WTC11 (cell line): ENCODE results near the gene SCAF4. TPM values are rescaled to one million over a fixed set of nuclear protein-coding genes. Genes with fewer than 3 reads are reported as not detected.

Experiments
- ATAC-seq: fragments of 200-7000 bp; cut with Tn5 transposase; 2 replicates; pipeline ENCODE4 v1.10.0; 2021; ENCODE audit warnings: mild to moderate bottlenecking, moderate library complexity
- CTCF ChIA-PET: fragments of 300-600 bp; sonication (Branson Sonifier 250); formaldehyde crosslinking; loops from one replicate; lab custom pipeline; 2021; ENCODE audit warnings: antibody characterized with exemption; lab: Charles Lee
- POLR2A ChIA-PET: fragments of 350-600 bp; sonication (Branson Sonifier 250); formaldehyde crosslinking; loops from one replicate; lab custom pipeline; 2021; ENCODE audit warnings: antibody characterized with exemption; lab: Charles Lee
- DNase-seq: peaks from one replicate; pipeline ENCODE4 v3.0.0; 2021; ENCODE audit warnings: low spot score
- H3K27ac Mint-ChIP-seq: 2 replicates; pipeline ENCODE4 v1.8.0; 2021; ENCODE audit warnings: mixed read lengths
- H3K27me3 Mint-ChIP-seq: 2 replicates; pipeline ENCODE4 v1.8.0; 2021; ENCODE audit warnings: low read depth, mild to moderate bottlenecking, moderate library complexity, mixed read lengths
- H3K36me3 Mint-ChIP-seq: 2 replicates; pipeline ENCODE4 v1.8.0; 2021; ENCODE audit warnings: mixed read lengths
- H3K4me1 Mint-ChIP-seq: 2 replicates; pipeline ENCODE4 v1.8.0; 2022; ENCODE audit warnings: mixed read lengths
- H3K4me3 Mint-ChIP-seq: 2 replicates; pipeline ENCODE4 v1.8.0; 2021; ENCODE audit warnings: mild to moderate bottlenecking, moderate library complexity, mixed read lengths
- H3K9me3 Mint-ChIP-seq: 2 replicates; pipeline ENCODE4 v1.8.0; 2021; ENCODE audit warnings: mixed read lengths
- EMX1 ChIP-seq: fragments of 250-450 bp; sonication (Bioruptor Pico); IDR thresholded peaks from 2 replicates; pipeline ENCODE4 v1.8.0; 2021; ENCODE audit warnings: mild to moderate bottlenecking
- ESRRA ChIP-seq: sonication (generic); formaldehyde crosslinking; IDR thresholded peaks from 2 replicates; pipeline ENCODE4 v1.8.1; 2022; ENCODE audit warnings: mild to moderate bottlenecking, missing genetic modification reagents, borderline replicate concordance
- FOXK1 ChIP-seq: sonication (generic); formaldehyde crosslinking; IDR thresholded peaks from 2 replicates; pipeline ENCODE4 v1.8.0; 2022; ENCODE audit warnings: mild to moderate bottlenecking, moderate library complexity, missing genetic modification reagents
- HMGA2 ChIP-seq: fragments of 250-450 bp; sonication (Bioruptor Pico); IDR thresholded peaks from 2 replicates; pipeline ENCODE4 v1.4.0; 2021; ENCODE audit warnings: mild to moderate bottlenecking, moderate library complexity
- JUN ChIP-seq: sonication (generic); formaldehyde crosslinking; IDR thresholded peaks from 2 replicates; pipeline ENCODE4 v1.8.0; 2023; ENCODE audit warnings: mild to moderate bottlenecking, missing genetic modification reagents
- KAT7 ChIP-seq: sonication (generic); formaldehyde crosslinking; IDR thresholded peaks from 2 replicates; pipeline ENCODE4 v1.8.1; 2023; ENCODE audit warnings: missing genetic modification reagents, mild to moderate bottlenecking, borderline replicate concordance
- MXD4 ChIP-seq: fragments of 250-450 bp; sonication (Bioruptor Pico); IDR thresholded peaks from 2 replicates; pipeline ENCODE4 v1.8.0; 2021; ENCODE audit warnings: mild to moderate bottlenecking, moderate library complexity, borderline replicate concordance
- NFYB ChIP-seq: sonication (generic); formaldehyde crosslinking; conservative IDR thresholded peaks from 2 replicates; pipeline ENCODE4 v1.8.0; 2022; ENCODE audit warnings: low read depth, missing genetic modification reagents
- SMAD3 ChIP-seq: sonication (generic); formaldehyde crosslinking; IDR thresholded peaks from 2 replicates; pipeline ENCODE4 v1.8.0; 2022; ENCODE audit warnings: missing genetic modification reagents, mild to moderate bottlenecking, borderline replicate concordance
- SOX15 ChIP-seq: fragments of 250-450 bp; sonication (Bioruptor Pico); IDR thresholded peaks from 2 replicates; pipeline ENCODE4 v1.9.0; 2021; ENCODE audit warnings: mild to moderate bottlenecking
- TEAD4 ChIP-seq: sonication (generic); formaldehyde crosslinking; IDR thresholded peaks from 2 replicates; pipeline ENCODE4 v1.8.0; 2022; ENCODE audit warnings: mild to moderate bottlenecking, missing genetic modification reagents
- ZNF138 ChIP-seq: sonication (generic); formaldehyde crosslinking; conservative IDR thresholded peaks from 2 replicates; pipeline ENCODE4 v1.8.1; 2022; ENCODE audit warnings: mild to moderate bottlenecking, moderate library complexity, missing genetic modification reagents
- ZNF219 ChIP-seq: sonication (generic); formaldehyde crosslinking; IDR thresholded peaks from 2 replicates; pipeline ENCODE4 v1.8.0; 2023; ENCODE audit warnings: missing genetic modification reagents, mild to moderate bottlenecking, borderline replicate concordance
- ZNF263 ChIP-seq: sonication (generic); formaldehyde crosslinking; IDR thresholded peaks from 2 replicates; pipeline ENCODE4 v1.8.1; 2022; ENCODE audit warnings: low read depth, mild to moderate bottlenecking, moderate library complexity, missing genetic modification reagents
- ZNF317 ChIP-seq: sonication (generic); formaldehyde crosslinking; IDR thresholded peaks from 2 replicates; pipeline ENCODE4 v1.8.1; 2023; ENCODE audit warnings: low read depth, mild to moderate bottlenecking, moderate library complexity, missing genetic modification reagents, borderline replicate concordance
- total RNA-seq: library from RNA; stranded (reverse); gene quantifications from 3 replicates; pipeline ENCODE4 v1.2.3, GENCODE V29; 2021
- TF ChIP-seq, protein P1 (sequence below): sonication (generic); formaldehyde crosslinking; IDR thresholded peaks from 2 replicates; pipeline ENCODE4 v1.8.0; 2023; ENCODE audit warnings: mild to moderate bottlenecking, missing genetic modification reagents
- TF ChIP-seq, protein P2 (sequence below): fragments of 250-450 bp; sonication (Bioruptor Pico); IDR thresholded peaks from 2 replicates; pipeline ENCODE4 v1.9.0; 2021; ENCODE audit warnings: mild to moderate bottlenecking
- TF ChIP-seq, protein P3 (sequence below): sonication (generic); formaldehyde crosslinking; IDR thresholded peaks from 2 replicates; pipeline ENCODE4 v1.8.0; 2022; ENCODE audit warnings: mild to moderate bottlenecking, missing genetic modification reagents
- TF ChIP-seq, protein P4 (sequence below): sonication (generic); formaldehyde crosslinking; IDR thresholded peaks from 2 replicates; pipeline ENCODE4 v1.8.1; 2022; ENCODE audit warnings: low read depth, mild to moderate bottlenecking, moderate library complexity, missing genetic modification reagents, borderline replicate concordance
- TF ChIP-seq, protein P5 (sequence below): sonication (generic); formaldehyde crosslinking; IDR thresholded peaks from 2 replicates; pipeline ENCODE4 v1.8.1; 2022; ENCODE audit warnings: mild to moderate bottlenecking, missing genetic modification reagents, moderate library complexity, borderline replicate concordance
- TF ChIP-seq, protein P6 (sequence below): sonication (generic); formaldehyde crosslinking; IDR thresholded peaks from 2 replicates; pipeline ENCODE4 v1.8.1; 2023; ENCODE audit warnings: mild to moderate bottlenecking, moderate library complexity, missing genetic modification reagents
- TF ChIP-seq, protein P7 (sequence below): sonication (generic); formaldehyde crosslinking; IDR thresholded peaks from 2 replicates; pipeline ENCODE4 v1.8.1; 2023; ENCODE audit warnings: mild to moderate bottlenecking, missing genetic modification reagents, moderate library complexity

Gene SCAF4
- total RNA-seq, 1 experiment from 2014 or later, result 54.0 TPM

DNA sequence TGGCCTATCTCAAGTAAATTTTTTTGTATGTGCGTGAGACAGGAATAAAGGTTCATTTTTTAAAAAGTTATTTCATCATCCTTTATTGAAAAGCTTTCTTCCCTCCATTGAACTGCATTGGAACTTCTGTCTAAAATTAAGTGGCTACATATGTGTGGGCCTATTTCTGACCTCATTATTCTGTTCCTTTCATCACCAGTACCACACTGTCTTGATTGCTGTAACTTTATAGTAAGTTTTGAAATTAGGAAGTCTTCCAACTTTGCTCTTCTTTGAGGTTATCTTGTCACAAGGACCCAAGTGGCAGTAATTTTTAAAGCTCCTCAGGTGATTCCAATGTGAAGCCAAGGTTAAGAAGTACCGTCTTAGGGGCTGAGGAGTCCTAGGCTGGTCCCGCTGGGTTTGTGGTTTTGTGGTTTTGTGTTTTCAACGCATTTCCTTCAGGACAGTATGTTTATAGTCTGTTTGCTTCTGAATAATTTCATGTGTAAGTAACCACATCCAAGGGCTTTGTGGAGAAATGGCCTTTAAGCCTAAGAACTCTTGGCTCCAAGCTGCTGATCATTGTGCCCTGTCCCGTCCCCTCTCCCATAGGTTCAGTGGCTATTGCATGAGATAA, 12.4 kb upstream of the SCAF4 start:
- Mint-ChIP-seq H3K27me3 (no peaks in the 10 kb centered on the region; the same call in 1 of the 2 replicates), H3K27ac (no peak overlapping the region), H3K36me3 (peaks cover 26% of the 10 kb centered on the region), H3K9me3 (peaks cover 39% of the 10 kb centered on the region), H3K4me1 (no peaks in the 10 kb centered on the region), H3K4me3 (no peak overlapping the region)
- CTCF ChIA-PET, result no interaction called here
- TF ChIP-seq ZNF219 (no peak), HMGA2 (CRISPR knock-in tag) (no peak), ZNF317 (no peak), EMX1 (CRISPR knock-in tag) (no peak), ESRRA (CRISPR knock-in tag) (no peak), MXD4 (CRISPR knock-in tag) (no peak)
- TF ChIP-seq, protein P1, sequence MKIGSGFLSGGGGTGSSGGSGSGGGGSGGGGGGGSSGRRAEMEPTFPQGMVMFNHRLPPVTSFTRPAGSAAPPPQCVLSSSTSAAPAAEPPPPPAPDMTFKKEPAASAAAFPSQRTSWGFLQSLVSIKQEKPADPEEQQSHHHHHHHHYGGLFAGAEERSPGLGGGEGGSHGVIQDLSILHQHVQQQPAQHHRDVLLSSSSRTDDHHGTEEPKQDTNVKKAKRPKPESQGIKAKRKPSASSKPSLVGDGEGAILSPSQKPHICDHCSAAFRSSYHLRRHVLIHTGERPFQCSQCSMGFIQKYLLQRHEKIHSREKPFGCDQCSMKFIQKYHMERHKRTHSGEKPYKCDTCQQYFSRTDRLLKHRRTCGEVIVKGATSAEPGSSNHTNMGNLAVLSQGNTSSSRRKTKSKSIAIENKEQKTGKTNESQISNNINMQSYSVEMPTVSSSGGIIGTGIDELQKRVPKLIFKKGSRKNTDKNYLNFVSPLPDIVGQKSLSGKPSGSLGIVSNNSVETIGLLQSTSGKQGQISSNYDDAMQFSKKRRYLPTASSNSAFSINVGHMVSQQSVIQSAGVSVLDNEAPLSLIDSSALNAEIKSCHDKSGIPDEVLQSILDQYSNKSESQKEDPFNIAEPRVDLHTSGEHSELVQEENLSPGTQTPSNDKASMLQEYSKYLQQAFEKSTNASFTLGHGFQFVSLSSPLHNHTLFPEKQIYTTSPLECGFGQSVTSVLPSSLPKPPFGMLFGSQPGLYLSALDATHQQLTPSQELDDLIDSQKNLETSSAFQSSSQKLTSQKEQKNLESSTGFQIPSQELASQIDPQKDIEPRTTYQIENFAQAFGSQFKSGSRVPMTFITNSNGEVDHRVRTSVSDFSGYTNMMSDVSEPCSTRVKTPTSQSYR (CRISPR knock-in tag), result no peak
- TF ChIP-seq, protein P2, sequence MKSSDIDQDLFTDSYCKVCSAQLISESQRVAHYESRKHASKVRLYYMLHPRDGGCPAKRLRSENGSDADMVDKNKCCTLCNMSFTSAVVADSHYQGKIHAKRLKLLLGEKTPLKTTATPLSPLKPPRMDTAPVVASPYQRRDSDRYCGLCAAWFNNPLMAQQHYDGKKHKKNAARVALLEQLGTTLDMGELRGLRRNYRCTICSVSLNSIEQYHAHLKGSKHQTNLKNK (CRISPR knock-in tag), result no peak
- TF ChIP-seq, protein P3, sequence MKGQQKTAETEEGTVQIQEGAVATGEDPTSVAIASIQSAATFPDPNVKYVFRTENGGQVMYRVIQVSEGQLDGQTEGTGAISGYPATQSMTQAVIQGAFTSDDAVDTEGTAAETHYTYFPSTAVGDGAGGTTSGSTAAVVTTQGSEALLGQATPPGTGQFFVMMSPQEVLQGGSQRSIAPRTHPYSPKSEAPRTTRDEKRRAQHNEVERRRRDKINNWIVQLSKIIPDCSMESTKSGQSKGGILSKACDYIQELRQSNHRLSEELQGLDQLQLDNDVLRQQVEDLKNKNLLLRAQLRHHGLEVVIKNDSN (CRISPR knock-in tag), result no peak
- TF ChIP-seq, protein P4, sequence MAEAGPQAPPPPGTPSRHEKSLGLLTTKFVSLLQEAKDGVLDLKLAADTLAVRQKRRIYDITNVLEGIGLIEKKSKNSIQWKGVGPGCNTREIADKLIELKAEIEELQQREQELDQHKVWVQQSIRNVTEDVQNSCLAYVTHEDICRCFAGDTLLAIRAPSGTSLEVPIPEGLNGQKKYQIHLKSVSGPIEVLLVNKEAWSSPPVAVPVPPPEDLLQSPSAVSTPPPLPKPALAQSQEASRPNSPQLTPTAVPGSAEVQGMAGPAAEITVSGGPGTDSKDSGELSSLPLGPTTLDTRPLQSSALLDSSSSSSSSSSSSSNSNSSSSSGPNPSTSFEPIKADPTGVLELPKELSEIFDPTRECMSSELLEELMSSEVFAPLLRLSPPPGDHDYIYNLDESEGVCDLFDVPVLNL (CRISPR knock-in tag), result no peak
- DNase-seq, result no peak
- ATAC-seq, result no peak
- POLR2A ChIA-PET, result no interaction called here

DNA sequence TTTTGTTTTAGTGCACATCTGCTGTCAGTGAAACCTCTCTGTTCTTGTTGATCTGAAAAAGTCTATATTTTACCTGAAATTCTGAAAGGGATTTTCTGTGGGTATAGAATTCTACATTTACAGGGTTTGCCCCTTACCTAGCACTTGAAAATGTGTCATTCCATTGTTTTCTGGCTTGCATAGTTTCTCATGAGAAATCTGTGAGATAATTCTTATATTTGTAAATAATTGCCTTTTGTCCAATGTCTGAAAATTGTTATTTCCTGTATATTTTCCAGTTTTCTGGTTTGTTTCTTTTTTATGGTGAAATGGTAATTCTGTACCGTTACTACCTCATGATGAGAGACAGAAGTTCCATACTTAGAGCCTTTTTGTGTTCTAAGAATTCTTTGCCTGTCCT, 11.8 kb upstream of the SCAF4 start:
- DNase-seq, result no peak
- CTCF ChIA-PET, result no interaction called here
- no peak overlapping the region for H3K4me3 Mint-ChIP-seq
- no peak for ATAC-seq
- H3K9me3 Mint-ChIP-seq, result peaks cover 39% of the 10 kb centered on the region
- H3K36me3 Mint-ChIP-seq, result peaks cover 26% of the 10 kb centered on the region
- no peak overlapping the region for H3K27ac Mint-ChIP-seq
- H3K4me1 Mint-ChIP-seq, result no peaks in the 10 kb centered on the region
- POLR2A ChIA-PET, result no interaction called here
- no peaks in the 10 kb centered on the region; the same call in 1 of the 2 replicates for H3K27me3 Mint-ChIP-seq
- TF ChIP-seq, protein P1 (CRISPR knock-in tag), result no peak
- no peak for TF ChIP-seq ZNF138 (CRISPR knock-in tag)
- TF ChIP-seq FOXK1, result no peak
- TF ChIP-seq ZNF263 (CRISPR knock-in tag), result no peak
- TF ChIP-seq, protein P5, sequence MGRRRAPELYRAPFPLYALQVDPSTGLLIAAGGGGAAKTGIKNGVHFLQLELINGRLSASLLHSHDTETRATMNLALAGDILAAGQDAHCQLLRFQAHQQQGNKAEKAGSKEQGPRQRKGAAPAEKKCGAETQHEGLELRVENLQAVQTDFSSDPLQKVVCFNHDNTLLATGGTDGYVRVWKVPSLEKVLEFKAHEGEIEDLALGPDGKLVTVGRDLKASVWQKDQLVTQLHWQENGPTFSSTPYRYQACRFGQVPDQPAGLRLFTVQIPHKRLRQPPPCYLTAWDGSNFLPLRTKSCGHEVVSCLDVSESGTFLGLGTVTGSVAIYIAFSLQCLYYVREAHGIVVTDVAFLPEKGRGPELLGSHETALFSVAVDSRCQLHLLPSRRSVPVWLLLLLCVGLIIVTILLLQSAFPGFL, result no peak
- TF ChIP-seq, protein P6, sequence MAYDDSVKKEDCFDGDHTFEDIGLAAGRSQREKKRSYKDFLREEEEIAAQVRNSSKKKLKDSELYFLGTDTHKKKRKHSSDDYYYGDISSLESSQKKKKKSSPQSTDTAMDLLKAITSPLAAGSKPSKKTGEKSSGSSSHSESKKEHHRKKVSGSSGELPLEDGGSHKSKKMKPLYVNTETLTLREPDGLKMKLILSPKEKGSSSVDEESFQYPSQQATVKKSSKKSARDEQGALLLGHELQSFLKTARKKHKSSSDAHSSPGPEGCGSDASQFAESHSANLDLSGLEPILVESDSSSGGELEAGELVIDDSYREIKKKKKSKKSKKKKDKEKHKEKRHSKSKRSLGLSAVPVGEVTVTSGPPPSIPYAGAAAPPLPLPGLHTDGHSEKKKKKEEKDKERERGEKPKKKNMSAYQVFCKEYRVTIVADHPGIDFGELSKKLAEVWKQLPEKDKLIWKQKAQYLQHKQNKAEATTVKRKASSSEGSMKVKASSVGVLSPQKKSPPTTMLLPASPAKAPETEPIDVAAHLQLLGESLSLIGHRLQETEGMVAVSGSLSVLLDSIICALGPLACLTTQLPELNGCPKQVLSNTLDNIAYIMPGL (CRISPR knock-in tag), result no peak
- TF ChIP-seq KAT7, result no peak
- no peak for TF ChIP-seq SOX15 (CRISPR knock-in tag)
- no peak for TF ChIP-seq JUN (CRISPR knock-in tag)
- TF ChIP-seq NFYB (CRISPR knock-in tag), result no peak
- TF ChIP-seq EMX1 (CRISPR knock-in tag), result no peak
- TF ChIP-seq SMAD3, result no peak
- TF ChIP-seq, protein P7, sequence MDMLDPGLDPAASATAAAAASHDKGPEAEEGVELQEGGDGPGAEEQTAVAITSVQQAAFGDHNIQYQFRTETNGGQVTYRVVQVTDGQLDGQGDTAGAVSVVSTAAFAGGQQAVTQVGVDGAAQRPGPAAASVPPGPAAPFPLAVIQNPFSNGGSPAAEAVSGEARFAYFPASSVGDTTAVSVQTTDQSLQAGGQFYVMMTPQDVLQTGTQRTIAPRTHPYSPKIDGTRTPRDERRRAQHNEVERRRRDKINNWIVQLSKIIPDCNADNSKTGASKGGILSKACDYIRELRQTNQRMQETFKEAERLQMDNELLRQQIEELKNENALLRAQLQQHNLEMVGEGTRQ (CRISPR knock-in tag), result no peak
- TF ChIP-seq TEAD4 (CRISPR knock-in tag), result no peak
